ENCODE measurements around the gene DHRSX. TPM values are rescaled to one million over a fixed set of nuclear protein-coding genes. Genes with fewer than 3 reads are reported as not detected.
A peak's percentile ranks its signal among the peaks of the same experiment; 100 is the strongest.
"Not testable (repeated sequence)": the region's sequence is repeated elsewhere in the genome, so short reads cannot be mapped to it uniquely, and the experiment has no call there.

The DHRSX gene
- polyA plus RNA-seq, 10 donors = 10.2 to 14.4 (median 12.9) TPM

DNA sequence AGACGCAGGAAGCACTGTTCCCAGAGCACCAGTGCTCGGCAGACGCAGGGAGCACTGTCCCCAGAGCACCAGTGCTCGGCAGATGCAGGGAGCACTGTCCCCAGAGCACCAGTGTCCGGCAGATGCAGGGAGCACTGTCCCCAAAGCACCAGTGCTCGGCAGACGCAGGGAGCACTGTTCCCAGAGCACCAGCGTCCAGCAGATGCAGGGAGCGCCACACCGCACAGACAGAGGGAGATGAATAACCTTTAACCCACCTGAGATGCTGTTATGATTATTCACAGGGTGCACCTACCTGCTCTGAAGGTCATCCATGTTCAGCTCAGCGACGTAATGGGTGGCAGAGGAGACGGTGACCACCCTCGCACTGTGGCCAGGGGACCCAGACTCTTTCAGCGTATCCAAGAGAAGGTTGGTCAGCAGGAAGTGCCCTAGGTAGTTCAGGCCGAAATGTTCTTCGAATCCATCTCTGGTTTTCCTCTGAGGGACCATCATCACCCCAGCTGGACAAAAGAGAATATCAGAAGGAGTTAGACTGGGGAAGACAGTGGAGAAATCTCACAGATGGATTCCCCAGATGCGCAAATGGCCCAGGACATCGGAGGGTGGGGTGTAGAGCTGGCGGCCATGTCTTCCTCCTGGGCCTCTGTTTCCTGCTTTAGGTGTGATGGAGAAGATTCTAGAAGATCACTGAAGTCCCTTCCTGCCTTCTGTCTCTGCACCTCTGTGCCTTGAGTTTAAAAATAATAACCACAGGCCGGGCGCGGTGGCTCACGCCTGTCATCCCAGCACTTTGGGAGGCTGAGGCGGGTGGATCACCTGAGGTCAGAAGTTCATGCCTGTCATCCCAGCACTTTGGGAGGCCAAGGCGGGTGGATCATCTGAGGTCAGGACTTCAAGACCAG is 234.1 kb downstream of the DHRSX start:
- DNase-seq = no peak

DNA sequence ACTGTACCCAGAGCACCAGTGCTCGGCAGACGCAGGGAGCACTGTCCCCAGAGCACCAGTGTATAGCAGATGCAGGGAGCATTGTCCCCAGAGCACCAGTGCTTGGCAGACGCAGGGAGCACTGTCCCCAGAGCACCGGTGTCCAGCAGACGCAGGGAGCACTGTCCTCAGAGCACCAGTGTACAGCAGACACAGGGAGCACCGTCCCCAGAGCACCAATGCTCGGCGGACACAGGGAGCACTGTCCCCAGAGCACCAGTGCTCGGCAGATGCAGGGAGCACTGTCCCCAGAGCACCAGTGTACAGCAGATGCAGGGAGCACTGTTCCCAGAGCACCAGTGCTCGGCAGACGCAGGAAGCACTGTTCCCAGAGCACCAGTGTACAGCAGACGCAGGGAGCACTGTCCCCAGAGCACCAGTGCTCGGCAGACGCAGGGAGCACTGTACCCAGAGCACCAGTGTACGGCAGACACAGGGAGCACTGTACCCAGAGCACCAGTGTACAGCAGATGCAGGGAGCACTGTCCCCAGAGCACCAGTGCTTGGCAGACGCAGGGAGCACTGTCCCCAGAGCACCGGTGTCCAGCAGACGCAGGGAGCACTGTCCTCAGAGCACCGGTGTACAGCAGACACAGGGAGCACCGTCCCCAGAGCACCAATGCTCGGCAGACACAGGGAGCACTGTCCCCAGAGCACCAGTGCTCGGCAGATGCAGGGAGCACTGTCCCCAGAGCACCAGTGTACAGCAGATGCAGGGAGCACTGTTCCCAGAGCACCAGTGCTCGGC is 234.9 kb downstream of the DHRSX start:
- DNase-seq = not testable (repeated sequence)

DNA sequence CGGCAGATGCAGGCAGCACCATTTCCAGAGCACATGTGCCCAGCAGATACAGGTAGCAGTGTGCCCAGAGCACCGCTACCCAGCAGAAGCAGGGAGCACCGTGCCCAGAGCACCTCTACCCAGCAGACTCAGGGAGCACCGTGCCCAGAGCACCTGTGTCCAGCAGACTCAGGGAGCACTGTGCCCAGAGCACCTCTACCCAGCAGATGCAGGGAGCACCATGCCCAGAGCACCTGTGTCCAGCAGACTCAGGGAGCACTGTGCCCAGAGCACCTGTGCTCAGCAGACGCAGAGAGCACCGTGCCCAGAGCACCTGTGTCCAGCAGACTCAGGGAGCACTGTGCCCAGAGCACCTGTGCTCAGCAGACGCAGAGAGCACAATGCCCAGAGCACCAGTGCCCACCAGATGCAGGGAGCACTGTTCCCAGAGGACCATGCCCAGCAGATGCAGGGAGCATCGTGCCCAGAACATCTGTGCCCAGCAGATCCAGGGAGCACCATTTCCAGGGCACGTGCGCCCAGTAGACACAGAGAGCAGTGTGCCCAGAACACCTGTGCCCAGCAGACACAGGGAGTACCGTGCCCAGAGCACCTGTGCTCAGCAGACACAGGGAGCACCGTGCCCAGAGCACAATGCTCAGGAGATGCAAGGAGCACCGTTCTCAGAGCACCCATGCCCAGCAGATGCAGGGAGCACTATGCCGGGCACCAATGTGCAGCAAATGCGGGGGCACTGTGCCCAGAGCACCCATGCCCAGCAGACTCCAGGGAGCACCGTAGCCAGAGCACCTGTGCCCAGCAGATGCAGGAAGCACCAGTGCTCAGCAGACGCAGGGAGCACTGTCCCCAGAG is 236.4 kb downstream of the DHRSX start:
- no peak for DNase-seq

DNA sequence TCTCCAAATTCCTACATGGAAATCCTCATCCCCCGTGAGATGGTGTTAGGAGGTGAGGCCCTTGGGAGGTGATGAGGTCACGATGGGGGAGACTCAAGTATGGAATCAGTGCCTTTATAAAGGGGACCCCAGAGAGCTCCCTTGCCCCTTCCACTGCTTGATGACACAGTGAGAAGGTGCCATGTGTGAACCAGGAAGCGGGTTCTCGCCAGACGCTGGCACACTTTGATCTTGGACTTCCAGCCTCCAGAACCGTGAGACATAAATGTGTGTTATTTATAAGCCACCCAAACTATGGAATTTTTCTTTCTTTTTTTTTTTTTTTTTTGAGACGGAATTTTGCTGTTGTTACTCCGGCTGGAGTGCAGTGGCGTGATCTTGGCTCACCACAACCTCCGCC is 237.6 kb downstream of the DHRSX start:
- no peak for DNase-seq

DNA sequence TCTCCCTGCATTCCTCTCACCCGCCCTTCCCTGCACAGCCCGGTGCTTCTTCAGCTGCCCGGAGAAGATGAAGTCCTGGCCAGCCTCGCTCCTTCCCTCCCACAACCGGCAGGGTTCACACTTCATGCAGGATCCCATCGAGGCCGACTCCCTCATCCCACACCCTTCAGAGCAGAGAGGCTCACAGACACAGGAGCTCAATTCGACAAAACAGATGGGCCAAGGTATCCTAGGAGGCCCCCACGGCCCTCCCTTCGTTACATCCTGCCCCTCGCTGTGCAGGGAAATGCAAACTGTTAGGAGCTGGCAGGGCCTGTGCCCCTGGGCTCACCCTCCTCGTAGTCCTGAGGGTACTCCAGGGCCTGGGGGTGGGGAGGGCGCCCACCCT is 238.1 kb downstream of the DHRSX start:
- DNase-seq = no peak

DNA sequence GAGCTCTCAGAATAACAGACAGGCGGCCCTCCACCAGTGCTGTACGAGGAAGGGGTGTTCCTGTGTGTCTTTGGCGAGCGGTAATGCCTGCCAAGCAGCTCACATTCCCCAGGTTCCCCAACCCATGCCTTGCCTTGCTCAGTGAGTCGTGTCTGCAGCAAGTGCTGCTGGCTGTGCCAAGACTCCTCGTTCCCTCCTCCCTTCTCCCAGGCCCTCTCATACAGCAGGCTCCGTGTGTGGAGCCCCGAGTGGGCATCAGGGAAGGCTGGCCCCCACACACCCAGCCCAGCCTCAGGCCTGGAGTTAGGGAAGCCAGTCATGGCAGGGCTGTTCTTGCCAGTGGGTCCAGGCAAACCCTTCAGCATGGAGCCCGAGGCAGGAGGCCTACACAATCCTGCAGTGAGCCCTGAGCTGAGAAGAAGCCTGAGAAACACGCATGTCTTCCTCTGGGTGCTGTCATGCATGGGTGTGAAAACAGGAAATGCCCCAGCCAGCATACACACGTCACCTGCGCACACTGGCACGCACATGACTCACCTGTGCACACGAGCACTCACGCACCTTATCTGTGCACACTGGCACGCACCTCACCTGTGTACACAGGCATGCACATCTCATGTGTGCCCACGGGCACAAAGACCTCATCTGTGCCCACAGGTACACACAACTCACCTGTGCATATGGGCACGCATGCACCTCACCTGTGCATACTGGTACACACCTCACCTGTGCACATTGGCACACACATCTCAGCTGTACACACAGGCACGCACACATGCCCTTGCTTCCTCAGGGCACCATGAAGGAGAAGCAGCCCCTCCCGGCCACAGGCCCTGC is 238.7 kb downstream of the DHRSX start:
- DNase-seq = no peak

DNA sequence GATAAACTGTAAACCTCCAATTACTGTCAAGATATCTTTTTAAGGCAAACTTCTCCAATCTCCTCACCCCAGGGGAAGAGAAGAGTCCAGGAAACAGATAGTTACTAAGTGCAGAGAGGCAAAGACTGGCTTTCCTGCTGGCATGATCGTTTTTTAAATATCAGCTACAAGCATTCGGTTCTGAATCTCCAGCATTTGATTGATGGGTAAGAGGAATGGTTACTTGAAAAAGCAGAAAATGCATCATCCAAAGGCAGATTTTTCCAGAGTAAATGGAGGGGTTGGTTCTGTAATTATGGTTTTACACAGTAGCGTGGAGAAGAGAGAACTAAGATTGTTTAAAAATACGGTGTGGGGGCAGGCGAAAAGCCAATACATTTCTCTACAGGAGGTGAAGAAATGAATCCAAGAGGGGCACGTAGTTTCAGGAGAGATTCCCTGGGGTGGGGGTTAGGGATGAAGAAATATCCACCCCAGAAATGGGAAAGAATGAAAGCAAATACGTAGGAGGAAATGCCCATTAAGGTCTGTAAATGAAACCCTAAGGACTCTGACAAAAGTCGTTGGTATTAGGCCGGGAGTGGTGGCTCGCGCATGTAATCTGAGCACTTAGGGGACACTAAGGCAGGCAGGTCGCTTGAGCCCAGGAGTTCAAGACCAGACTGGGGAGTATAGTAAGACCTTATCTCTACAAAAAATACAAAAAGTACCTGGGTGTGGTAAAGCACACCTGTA is 248.3 kb downstream of the DHRSX start:
- DNase-seq = no peak

DNA sequence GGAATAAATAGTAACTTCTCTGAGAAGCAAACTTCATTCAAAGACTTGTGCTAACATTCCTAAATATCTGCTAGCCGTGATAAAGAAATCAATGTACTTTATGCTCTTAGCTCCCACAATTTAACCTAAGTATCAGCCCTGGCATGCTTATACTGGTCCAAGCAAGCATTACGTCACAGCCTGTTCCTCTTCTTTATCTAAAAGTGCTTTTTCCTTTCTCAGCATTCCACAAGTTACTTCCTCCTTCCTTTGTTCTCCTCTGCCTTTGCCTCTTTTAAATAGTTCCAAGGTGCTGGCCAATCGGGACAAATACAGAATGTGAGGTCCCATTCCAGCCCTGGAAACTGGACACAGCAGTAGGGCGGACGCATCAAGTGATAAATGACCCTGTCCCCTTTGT is 249.6 kb downstream of the DHRSX start:
- DNase-seq = no peak

DNA sequence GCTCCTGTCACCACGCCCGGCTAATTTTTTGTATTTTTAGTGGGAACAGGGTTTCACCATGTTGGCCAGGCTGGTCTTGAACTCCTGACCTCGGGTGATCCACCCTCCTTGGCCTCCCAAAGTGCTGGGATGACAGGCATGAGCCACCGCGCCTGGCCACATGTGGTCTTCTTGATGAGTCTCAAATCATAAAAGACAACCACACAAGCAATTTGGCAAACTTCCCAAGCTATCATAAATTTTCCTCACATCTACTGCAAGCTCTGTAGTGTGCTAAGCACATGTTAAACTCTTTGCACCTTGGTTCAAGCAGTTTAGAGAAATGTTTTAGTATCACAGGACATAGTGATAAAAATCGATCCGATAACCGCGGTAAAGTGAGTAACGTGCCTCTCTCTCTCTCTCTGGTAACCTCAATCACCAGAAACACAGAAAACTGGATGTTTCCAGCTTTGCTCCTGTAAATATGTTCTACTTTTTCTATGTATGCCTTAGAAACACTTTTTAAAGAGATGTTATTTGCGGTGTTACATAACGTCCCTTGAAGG is 256.8 kb downstream of the DHRSX start:
- DNase-seq = peak in 1 of 3 donors; percentile 57

DNA sequence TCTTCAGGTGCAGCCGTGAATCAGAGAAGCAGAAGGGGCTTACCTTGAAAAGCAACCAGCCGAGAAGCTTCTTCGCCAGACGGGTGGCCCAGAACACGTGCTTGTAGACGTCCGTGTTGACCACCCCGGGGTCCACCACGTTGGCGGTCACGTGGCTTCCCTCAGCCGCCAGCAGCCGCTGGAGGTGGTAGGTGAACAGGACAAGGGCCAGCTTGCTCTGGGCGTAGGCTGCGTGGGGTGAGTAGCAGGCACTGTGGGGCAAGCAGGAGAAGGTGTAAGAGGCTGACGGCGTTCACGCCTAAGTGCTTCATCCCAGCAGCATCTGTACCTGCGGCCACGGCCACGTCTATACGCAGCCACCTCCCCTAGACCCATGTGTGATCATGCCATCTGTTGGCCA is 257.8 kb downstream of the DHRSX start:
- DNase-seq = no peak

DNA sequence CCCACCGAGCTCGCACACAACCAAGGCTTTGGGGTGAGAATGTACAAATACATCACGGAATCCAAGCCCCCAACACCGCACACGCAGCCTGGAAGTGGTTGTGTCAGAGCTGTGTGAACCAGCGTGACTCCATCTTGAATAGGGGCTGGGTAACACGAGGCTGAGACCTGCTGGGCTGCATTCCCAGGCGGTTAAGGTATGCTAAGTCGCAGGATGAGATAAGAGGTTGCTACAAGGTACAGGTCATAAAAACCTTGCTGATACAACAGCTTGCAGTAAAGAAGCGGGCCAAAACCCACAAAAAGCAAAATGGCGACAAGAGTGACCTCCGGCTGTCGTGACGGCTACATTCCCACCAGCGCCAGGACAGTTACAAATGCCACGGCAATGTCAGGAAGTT is 258.4 kb downstream of the DHRSX start:
- no peak for DNase-seq

DNA sequence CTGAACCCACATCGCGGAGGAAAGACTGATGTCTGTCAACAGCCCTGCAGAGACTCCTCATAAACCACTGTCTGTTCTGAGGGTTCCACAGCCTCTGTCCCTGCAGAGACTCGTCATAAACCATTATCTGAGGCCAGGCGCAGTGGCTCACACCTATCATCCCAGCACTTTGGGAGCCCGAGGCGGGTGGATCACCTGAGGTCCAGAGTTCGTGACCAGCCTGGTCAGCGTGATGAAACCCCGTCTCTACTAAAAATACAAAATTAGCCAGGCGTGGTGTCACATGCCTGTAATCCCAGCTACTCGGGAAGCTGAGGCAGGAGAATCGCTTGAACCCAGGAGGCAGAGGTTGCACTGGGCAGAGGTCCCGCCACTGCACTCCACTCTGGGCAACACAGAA is 259.3 kb downstream of the DHRSX start:
- DNase-seq = not testable (repeated sequence)

DNA sequence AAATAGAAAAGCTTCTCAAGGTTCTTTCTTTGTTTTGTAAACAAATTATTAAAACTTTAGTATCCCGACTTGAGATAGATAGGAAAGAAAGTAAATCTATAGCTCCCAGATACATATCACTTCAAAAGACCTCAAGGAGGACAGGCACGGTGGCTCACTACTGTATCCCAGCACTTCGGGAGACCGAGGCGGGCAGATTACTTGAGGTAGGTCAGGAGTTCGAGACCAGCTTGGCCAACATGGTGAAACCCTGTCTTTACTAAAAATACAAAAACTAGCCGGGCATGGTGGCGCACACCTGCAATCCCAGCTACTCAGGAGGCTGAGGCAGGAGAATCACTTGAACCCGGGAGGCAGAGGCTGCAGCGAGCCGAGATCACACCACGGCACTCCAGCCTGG is 260.0 kb downstream of the DHRSX start:
- DNase-seq = not testable (repeated sequence)

DNA sequence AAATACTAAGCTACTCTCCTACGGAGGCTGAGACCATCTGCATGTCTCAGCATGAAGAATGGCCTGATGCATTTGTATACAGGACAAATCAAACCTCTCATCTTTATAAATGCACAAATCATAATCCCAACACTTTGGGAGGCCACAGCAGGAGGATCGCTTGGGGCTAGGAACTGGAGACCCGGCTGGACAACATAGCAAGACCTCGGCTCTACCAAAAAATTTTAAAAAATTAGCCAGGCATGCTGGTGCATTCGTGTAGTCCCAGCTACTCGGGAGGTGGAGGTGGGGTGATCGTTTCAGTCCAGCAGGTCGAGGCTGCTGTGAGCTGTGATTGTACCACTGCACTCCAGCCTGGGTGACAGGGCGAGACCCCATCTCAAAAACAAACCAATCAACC is 262.8 kb downstream of the DHRSX start:
- DNase-seq = no peak

DNA sequence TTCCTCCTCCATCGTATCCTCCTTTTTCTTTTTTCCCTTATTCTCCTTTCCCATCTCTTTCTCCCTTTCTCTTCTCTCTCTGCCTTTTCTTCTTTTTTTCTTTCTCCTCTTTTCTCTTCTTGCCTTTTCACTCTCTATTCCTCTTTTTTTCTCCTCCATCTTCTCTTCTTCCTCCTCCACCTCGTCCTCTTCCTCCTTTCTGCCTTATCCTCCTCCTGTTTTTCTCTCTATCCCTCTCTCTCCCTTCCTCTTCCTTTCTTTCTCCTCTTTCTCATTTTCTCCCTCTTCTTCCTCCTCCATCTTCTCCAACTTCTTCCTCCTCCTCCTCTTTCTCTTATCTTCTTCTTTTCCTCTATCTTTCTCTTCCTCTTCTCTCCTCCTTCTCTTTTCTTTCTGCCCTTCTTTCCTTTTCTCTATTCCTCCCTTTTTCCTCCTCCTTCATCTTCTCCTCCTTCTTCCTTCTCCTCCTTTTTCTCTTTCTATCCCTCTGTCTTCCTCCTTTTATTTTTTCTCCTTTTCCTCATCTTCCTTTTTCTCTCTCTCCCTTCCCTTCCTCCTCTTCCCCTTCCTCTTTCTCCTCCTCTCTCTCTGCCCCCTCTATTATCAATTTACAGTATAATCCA is 269.1 kb downstream of the DHRSX start:
- DNase-seq = no peak

DNA sequence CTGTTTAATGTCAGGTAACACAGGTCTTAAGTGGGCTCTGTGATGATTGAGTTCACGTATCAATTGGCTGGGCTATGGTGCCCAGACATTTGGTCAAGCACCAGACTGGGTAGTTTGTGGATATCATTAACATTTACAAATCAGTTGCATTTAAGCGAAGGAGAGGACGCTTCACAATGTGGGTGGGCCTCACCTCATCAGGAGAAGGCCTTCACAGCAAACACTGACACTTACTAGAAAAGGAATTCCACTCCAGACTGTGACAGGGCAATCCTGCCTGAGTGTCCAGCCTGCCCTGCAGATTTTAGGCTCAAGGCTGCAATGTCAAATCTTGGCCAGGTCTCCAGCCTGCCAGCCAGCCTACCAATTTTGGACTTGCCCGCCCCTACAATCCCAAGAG is 270.3 kb downstream of the DHRSX start:
- DNase-seq = no peak

DNA sequence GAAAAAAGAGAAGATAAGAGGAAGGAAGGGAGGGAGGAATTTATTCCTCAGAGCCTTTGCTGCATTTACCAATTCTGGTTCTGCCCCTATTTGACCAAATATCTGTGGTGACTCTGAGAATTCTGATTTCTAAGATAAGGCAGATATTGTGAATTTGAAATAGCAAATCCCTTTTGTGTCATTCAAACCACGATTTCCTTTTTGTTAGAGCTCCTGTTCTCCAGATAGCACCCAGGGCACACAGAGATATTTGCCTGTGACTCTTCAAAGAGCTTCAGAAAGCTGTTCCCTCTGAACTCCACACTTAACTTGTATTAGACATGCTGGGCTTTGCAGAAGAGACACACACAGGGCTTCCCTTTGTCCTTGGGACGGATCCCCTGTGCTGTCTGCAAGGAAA is 272.2 kb downstream of the DHRSX start:
- DNase-seq = no peak

DNA sequence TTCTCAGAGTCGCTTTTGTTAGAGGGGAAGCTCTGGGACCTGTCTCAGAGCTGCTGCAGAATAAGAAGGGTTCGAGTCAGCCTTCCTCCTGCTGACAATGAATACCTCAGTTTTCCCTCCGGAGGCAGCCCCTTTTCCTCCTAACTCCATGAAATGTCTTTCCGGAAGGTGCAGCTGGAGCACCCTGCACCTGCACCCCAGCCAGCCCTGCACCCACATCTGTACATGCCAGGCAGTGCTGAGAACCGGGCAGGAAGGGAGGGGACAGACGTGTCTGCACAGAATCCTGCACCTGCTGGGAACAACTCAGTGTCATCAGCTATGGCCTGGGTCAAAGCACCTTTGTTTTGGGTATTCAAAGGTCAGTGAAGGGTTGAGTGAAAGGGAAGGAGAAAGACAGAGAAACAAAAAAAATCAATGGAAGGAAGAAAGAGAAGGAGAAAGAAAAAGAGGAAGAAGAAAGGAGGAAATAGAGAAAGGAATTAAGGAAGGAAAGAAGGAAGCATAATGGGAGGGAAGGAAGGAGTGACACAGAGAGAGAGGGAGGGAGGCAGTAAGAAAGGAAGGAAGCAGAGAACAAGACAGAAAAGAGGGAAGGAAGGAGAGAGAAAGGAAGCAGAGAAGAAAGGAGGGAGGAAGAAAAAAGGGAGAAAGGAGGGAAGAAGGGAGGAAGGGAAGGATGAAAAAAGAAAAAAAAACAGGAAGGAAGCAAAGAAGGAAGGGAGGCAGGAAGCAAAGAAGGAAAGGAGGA is 273.7 kb downstream of the DHRSX start:
- no peak for DNase-seq

DNA sequence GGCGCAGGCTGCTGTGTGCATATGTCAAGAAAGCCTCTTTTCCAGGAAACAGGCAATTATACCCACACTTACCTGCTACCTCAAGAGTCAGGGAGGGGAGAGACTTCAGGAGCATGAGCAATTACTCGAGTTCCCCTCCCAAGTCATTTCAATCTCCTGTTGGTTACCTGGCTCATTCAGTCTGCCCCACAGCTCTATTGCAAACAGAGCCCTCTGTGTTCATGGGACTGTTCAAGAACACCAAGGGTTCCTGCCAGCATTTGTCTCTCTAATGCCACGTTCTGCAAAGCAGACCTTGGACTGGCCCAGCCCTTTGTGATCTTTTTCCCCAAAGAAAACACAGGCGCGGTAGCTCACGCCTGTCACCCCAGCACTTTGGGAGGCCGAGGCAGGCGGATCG is 274.6 kb downstream of the DHRSX start:
- no peak for DNase-seq

Measured in muscle of back (tissue), 11 donors.